HEK293T (cell line): ENCODE results near the gene TMEM225B.

ENCODE experiments used
- FOXK2 ChIP-seq: fragments of 450-650 bp; IDR thresholded peaks from 2 replicates; pipeline ENCODE4 v1.6.1; 2016; ENCODE audit warnings: mild to moderate bottlenecking
- HDGF ChIP-seq: fragments of 450-650 bp; IDR thresholded peaks from 2 replicates; pipeline ENCODE4 v1.6.1; 2017; ENCODE audit warnings: antibody characterized with exemption, borderline replicate concordance
- PKNOX1 ChIP-seq: fragments of 450-650 bp; IDR thresholded peaks from 2 replicates; pipeline ENCODE4 v1.6.1; 2016
- SP1 ChIP-seq: fragments of 450-650 bp; IDR thresholded peaks from 2 replicates; pipeline ENCODE4 v1.6.1; 2017
- TARDBP ChIP-seq: fragments of 450-650 bp; IDR thresholded peaks from 2 replicates; pipeline ENCODE4 v1.6.1; 2016
- ZNF384 ChIP-seq: fragments of 450-650 bp; IDR thresholded peaks from 2 replicates; pipeline ENCODE4 v1.6.1; 2016

GRCh38 chr7:99617192-99617781, 19.2 kb downstream of the TMEM225B start:
- no peak for TF ChIP-seq FOXK2
- TF ChIP-seq HDGF: no peak
- TF ChIP-seq ZNF384: no peak
- no peak for TF ChIP-seq SP1
- TF ChIP-seq PKNOX1: no peak
- TF ChIP-seq TARDBP: no peak
